D721Med (cell line): Measurements from ENCODE around the gene NKIRAS1.

Experiments used
- DNase-seq: peaks from one replicate; pipeline ENCODE4 v3.0.0; 2011; ENCODE audit warnings: low spot score; ENCODE audit not compliant: insufficient read length
- FAIRE-seq: peaks from 2 replicates; lab custom pipeline; 2011; peaks lifted over from hg19 to GRCh38; lab: Jason Lieb, UNC
- CTCF ChIP-seq: IDR thresholded peaks from 2 replicates; pipeline ENCODE4 v1.5.1; 2012; ENCODE audit warnings: mild to moderate bottlenecking, control low read depth; ENCODE audit not compliant: insufficient read depth; ENCODE audit errors: missing control alignments

NKIRAS1 gene

GRCh38 chr3:23948761-23949160, 32.0 kb upstream of the NKIRAS1 start:
- DNase-seq (no peak), FAIRE-seq (no peak)
- no peak for TF ChIP-seq CTCF

- FAIRE-seq (no peak), DNase-seq (peak; percentile 75)
- no peak for TF ChIP-seq CTCF
Measured at GRCh38 chr3:23945913-23946687, 29.3 kb upstream of the NKIRAS1 start.

GRCh38 chr3:23945663-23945912, 28.8 kb upstream of the NKIRAS1 start:
- no peak for FAIRE-seq

GRCh38 chr3:23944861-23945662, 28.3 kb upstream of the NKIRAS1 start, which contains the start of gene NR1D2:
NR1D2 (plus strand) TSS chr3:23945286; CDS start chr3:23945579, 293 bp downstream.
- DNase-seq, result peak; percentile 29
- TF ChIP-seq CTCF, result no peak
- FAIRE-seq, result no peak

More at GRCh38 chr3:23945663-23945912, 28.8 kb upstream of the NKIRAS1 start:
- no peak for TF ChIP-seq CTCF
- DNase-seq, result no peak

- FAIRE-seq, result no peak
- TF ChIP-seq CTCF, result no peak
- no peak for DNase-seq
Measured at GRCh38 chr3:23944007-23944783, 27.4 kb upstream of the NKIRAS1 start.

GRCh38 chr3:23942546-23942945, 25.8 kb upstream of the NKIRAS1 start:
- no peak for DNase-seq
- no peak for TF ChIP-seq CTCF
- FAIRE-seq, result no peak
